Lower leg skin (tissue), 3 donors: Measurements from ENCODE around the gene NWD2.

Source experiments
- POLR2A ChIP-seq, 2 donors: fragments of 450-650 bp; IDR thresholded peaks; one replicate each; pipeline ENCODE4 v1.6.1; 2016 to 2017; ENCODE audit warnings: antibody characterized with exemption in 2 of 2, mild to moderate bottlenecking in 1 of 2, moderate library complexity in 1 of 2
- TF ChIP-seq, protein P1 (sequence below), 3 donors: fragments of 450-650 bp; IDR thresholded peaks; one replicate each; pipeline ENCODE4 v1.5.1; 2016; ENCODE audit warnings: antibody characterized with exemption in 3 of 3, mild to moderate bottlenecking in 3 of 3, moderate library complexity in 2 of 3

DNA sequence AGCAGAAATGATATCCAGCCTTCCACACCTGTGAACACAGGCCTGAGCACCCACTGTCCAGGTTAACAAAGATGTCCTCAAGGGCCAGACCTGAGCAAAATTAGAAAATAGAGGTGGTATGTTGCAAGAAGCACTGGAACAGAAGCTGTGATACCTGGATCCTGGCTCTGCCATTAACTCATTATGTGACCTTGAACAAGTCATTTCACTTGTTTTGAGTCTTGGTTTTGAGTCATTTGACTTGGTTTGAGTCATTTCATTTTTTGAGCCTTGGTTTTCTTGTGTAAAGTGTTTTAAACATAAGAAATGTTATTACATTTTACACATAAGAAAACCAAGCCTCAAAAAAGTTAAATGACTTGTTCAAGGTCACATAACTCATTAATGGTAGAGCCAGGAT is 2.9 kb upstream of the NWD2 start:
- TF ChIP-seq, protein P1, sequence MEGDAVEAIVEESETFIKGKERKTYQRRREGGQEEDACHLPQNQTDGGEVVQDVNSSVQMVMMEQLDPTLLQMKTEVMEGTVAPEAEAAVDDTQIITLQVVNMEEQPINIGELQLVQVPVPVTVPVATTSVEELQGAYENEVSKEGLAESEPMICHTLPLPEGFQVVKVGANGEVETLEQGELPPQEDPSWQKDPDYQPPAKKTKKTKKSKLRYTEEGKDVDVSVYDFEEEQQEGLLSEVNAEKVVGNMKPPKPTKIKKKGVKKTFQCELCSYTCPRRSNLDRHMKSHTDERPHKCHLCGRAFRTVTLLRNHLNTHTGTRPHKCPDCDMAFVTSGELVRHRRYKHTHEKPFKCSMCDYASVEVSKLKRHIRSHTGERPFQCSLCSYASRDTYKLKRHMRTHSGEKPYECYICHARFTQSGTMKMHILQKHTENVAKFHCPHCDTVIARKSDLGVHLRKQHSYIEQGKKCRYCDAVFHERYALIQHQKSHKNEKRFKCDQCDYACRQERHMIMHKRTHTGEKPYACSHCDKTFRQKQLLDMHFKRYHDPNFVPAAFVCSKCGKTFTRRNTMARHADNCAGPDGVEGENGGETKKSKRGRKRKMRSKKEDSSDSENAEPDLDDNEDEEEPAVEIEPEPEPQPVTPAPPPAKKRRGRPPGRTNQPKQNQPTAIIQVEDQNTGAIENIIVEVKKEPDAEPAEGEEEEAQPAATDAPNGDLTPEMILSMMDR (IDR thresholded peaks at IDR 0.05) = no peak
- TF ChIP-seq POLR2A (IDR thresholded peaks at IDR 0.05) = no peak
